IPS DF 6.9 (cell line): Measurements from ENCODE around the gene PLCE1.

Experiments used
- DNase-seq: peaks from one replicate; pipeline ENCODE4 v3.0.0-alpha.2; 2013; ENCODE audit warnings: low read depth, low spot score
- H3K27ac ChIP-seq: one replicate; pipeline ENCODE4 v1.5.1; 2013; ENCODE audit warnings: low read length, control low read depth
- H3K27me3 ChIP-seq: 2 replicates; pipeline ENCODE4 v1.6.1; 2013; ENCODE audit warnings: mild to moderate bottlenecking, low read length; ENCODE audit not compliant: control insufficient read depth, insufficient read depth
- H3K36me3 ChIP-seq: 2 replicates; pipeline ENCODE4 v1.6.1; 2013; ENCODE audit warnings: low read length; ENCODE audit not compliant: control insufficient read depth, insufficient read depth
- H3K4me1 ChIP-seq: 2 replicates; pipeline ENCODE4 v1.6.1; 2013; ENCODE audit warnings: low read length; ENCODE audit not compliant: control insufficient read depth, insufficient read depth
- H3K4me3 ChIP-seq: 2 replicates; pipeline ENCODE4 v1.5.1; 2013; ENCODE audit warnings: mild to moderate bottlenecking, low read length
- H3K9me3 ChIP-seq: 2 replicates; pipeline ENCODE4 v1.6.1; 2013; ENCODE audit warnings: low read length, inconsistent platforms; ENCODE audit not compliant: control insufficient read depth, insufficient read depth
- WGBS: extraction: QIAGEN DNeasy Blood & Tissue Kit; methylation state at CpG from one replicate; pipeline ENCODE4 v1.1.7; 2013; ENCODE audit warnings: mixed read lengths, missing lambda C conversion rate; ENCODE audit not compliant: insufficient read length, insufficient coverage; 5-methylcytosine and 5-hydroxymethylcytosine counted together

The PLCE1 gene

DNA sequence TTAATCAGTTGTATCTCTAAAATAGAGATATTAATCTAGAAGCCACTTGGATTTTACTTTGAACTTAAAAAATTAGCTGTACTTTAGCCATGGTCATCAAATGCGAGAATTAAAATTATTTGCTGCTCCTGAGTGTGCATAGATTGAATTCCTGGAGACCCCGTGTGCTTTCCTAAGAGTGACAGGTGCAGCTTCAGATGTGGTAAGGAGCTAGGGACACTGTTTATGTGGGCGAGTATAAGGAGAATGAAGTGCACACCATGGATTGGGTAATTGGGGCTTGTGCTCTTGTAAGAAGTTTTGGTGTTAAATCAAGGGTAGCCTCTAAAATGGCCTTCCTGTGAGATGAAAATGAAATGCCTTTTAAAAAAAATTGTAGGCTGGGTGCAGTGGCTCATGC is 9.8 kb downstream of the PLCE1 start:
- DNase-seq: no peak
- H3K36me3 ChIP-seq: no peaks in the 10 kb centered on the region
- no peak overlapping the region for H3K27ac ChIP-seq
- WGBS: no CpG with 5 or more reads among the region's 3 CpGs
- H3K4me1 ChIP-seq: no peaks in the 10 kb centered on the region
- no peak overlapping the region for H3K4me3 ChIP-seq
- no peaks in the 10 kb centered on the region for H3K27me3 ChIP-seq
- H3K9me3 ChIP-seq: no peaks in the 10 kb centered on the region

DNA sequence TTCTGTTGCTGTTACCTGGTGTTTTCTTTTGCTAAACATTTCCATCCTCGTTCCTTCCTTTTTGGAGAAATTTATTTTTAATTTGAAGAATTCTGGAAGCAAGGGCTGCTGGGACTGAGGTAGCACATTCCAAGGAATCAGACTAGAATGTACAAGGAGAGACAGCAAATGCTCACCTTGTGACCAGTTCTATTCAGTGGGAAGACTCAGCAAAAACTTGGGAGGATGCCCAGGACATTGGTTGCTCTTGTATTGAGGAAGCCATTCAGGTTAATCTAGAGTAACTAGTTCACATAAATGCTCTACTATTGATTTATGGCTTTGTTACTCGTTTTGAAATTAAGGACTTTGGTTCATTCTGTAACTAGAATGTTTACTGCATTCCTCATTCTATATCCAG is 11.3 kb downstream of the PLCE1 start:
- Histone ChIP-seq H3K27me3 (no peaks in the 10 kb centered on the region), H3K4me1 (no peaks in the 10 kb centered on the region), H3K9me3 (no peaks in the 10 kb centered on the region), H3K4me3 (no peak overlapping the region), H3K36me3 (no peaks in the 10 kb centered on the region), H3K27ac (no peak overlapping the region)
- no CpG with 5 or more reads among the region's 2 CpGs for WGBS
- no peak for DNase-seq

DNA sequence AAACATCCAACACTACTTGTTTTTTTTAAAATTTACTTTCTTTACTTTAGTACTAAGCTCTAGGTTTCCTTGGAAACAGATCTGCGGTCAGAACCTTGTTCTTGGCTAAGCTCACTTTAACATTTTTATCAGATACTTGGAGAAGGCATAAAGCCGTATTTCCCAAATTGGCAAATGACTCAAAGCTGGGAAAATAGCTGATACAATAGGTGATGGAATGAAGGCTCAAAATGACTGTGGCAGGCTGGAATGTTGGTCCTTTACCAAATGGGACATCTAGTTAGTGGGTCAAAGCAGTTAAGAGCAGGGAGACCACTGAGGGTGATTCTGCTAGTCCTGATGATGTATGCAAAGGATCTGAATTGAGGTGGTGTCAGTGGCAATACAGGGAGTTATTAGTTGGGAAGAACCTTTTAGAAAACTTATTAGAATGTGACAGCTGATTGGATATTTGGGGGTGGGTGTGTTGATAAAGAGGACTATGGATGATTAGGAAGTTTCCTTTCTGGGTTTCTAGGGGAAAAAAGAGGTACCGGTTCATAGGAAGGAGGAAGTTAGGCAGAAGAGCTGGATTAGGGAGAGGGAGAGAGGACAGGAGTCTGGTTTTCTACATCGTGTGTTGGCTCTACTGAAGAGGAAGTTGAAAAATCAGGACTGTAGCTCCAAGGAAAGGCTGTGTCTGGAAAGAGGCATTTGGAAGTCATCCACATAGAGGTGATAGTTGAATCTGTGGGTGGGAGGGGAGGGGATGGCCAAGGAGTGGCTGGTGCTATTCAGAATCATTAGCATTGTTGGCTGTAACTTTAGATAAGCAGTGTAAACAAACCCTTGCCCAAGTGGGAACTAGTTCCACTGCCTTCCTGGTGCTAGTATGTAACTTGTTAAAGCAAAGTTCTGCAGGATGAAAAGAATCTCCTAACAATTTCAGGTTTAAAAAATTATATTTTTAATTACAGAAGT is 13.1 kb downstream of the PLCE1 start:
- Histone ChIP-seq H3K27ac (no peak overlapping the region), H3K4me1 (no peaks in the 10 kb centered on the region), H3K36me3 (no peaks in the 10 kb centered on the region), H3K9me3 (no peaks in the 10 kb centered on the region), H3K4me3 (no peak overlapping the region), H3K27me3 (no peaks in the 10 kb centered on the region)
- DNase-seq: no peak
- no CpG with 5 or more reads among the region's 4 CpGs for WGBS

DNA sequence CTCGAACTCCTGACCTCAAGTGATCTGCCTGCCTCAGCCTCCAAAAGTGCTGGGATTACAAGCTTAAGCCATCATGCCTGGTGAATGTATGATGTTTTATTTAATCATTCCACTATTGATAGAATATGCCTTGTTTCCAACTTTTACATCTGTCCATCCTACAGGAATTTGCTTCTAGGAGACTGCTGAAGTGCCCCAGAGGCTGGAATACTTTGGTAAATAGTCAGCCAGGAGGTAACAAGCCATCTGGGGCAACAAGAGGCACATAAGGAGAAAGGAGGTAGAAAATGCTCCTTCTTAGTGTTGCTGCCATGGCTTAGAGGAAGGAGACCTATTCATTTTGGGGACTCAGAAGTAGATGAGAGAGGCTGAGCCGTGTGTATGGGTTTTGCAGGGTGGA is 14.8 kb downstream of the PLCE1 start:
- WGBS: no CpG with 5 or more reads among the region's 2 CpGs
- H3K9me3 ChIP-seq: no peaks in the 10 kb centered on the region
- H3K4me1 ChIP-seq: no peaks in the 10 kb centered on the region
- no peak overlapping the region for H3K27ac ChIP-seq
- no peak for DNase-seq
- H3K4me3 ChIP-seq: no peak overlapping the region
- H3K27me3 ChIP-seq: no peaks in the 10 kb centered on the region
- H3K36me3 ChIP-seq: no peaks in the 10 kb centered on the region

DNA sequence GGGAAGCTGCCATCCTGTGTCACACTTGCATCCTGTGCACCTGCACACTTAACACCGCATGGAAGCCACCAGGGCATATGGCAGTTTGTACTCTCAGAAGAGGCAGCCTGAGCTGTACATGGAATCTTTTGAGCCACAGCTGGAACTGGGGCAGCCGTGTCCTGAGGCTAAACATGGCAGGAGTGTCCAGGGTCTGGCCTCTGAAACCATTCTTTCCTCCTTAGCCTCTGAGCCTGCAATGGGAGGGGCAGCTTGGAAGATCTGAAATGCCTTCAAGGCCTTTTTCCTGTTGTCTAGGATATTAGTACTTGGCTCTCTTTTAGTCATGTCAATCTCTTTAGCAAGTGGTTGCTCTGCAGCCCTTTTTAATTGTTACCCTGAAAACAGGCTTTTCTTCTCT is 16.4 kb downstream of the PLCE1 start:
- H3K27ac ChIP-seq: no peak overlapping the region
- H3K9me3 ChIP-seq: no peaks in the 10 kb centered on the region
- H3K4me1 ChIP-seq: no peaks in the 10 kb centered on the region
- H3K36me3 ChIP-seq: no peaks in the 10 kb centered on the region
- DNase-seq: no peak
- no peak overlapping the region for H3K4me3 ChIP-seq
- no peaks in the 10 kb centered on the region for H3K27me3 ChIP-seq
- WGBS: no CpG with 5 or more reads among the region's 2 CpGs

DNA sequence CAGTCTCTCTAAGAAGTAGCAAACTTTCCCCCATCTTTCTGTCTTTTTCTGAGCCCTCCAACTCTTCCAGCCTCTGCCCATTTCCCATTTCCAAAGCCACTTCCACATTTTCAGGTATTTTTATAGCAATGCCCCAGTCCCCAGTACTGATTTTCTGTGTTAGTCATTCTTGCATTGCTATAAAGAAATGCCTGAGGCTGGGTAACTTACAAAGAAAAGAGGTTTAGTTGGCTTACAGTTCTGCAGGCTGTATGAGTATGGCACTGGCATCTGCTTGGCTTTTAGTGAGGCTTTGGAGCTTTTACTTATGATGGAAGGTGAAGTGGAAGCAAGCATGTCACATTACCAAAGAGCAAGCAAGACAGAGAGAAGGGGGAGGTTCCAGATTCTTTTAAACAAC is 17.2 kb downstream of the PLCE1 start:
- no peaks in the 10 kb centered on the region for H3K36me3 ChIP-seq
- H3K27ac ChIP-seq: no peak overlapping the region
- H3K9me3 ChIP-seq: no peaks in the 10 kb centered on the region
- no peaks in the 10 kb centered on the region for H3K27me3 ChIP-seq
- no peak overlapping the region for H3K4me3 ChIP-seq
- no peak for DNase-seq
- H3K4me1 ChIP-seq: no peaks in the 10 kb centered on the region

DNA sequence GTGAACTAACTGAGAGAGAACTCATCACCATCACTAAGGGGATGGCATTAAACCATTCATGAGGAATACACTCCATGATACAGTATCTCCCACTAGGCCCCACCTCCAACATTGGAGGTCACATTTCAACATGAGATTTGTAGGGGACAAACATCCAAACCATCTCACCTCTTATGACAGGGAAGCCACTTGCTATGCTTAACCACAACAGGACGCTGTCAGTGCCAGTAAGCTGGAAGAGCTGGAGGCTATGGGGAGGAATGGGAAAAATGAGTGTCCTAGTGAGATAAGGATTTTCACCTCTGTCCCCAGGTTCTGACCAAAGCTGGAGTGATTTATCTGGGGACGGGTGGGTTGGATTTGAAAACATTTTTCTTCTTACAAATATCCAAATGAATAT is 17.6 kb downstream of the PLCE1 start:
- no peaks in the 10 kb centered on the region for H3K27me3 ChIP-seq
- no peak for DNase-seq
- WGBS: no CpG with 5 or more reads among the region's 2 CpGs
- H3K4me1 ChIP-seq: no peaks in the 10 kb centered on the region
- H3K27ac ChIP-seq: no peak overlapping the region
- H3K36me3 ChIP-seq: no peaks in the 10 kb centered on the region
- no peaks in the 10 kb centered on the region for H3K9me3 ChIP-seq
- H3K4me3 ChIP-seq: no peak overlapping the region

DNA sequence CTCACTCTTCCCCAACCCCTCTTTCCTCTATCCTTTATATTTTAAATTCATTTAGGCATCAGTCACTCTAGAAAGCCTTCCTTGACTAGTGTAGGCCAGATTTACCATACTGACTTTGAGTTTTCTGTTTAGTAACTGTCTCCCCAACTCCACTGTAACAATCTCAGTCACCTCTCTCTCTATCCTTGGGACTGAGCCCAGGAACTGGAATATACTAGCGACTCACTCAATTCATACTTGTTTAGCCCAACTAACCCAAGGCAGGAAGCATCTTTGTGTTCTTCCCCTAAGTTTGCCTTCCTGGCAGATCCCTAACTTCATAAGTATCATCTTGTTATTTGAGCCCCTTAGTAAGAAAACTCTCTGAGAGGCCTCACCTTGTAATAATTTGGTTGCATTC is 19.1 kb downstream of the PLCE1 start:
- DNase-seq: no peak
- Histone ChIP-seq H3K27ac (no peak overlapping the region), H3K9me3 (no peaks in the 10 kb centered on the region), H3K4me1 (no peaks in the 10 kb centered on the region; the same call in 1 of the 2 replicates), H3K4me3 (no peak overlapping the region), H3K36me3 (no peaks in the 10 kb centered on the region), H3K27me3 (no peaks in the 10 kb centered on the region)
- WGBS: no CpG with 5 or more reads among the region's 1 CpG

DNA sequence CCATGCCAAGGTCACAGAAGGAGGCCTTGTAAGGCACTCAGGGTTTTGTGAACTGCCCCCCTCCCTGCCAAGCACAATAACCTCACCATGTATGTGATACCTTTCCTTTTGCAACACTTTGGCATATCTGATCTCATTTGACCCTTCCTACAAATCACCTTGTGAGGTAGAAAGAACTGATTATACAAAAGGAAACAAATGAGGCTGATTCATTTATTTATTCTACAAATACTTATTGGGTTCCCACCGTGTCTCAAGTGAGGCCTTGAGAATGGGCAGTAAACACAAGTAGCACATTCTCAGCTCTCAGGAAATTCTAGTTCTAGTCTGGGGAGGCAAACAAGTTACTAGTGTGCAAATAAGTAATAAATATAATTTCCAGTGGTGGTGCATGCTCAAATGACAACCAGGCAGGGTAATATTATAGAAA is 19.6 kb downstream of the PLCE1 start:
- Histone ChIP-seq H3K36me3 (no peaks in the 10 kb centered on the region), H3K9me3 (no peaks in the 10 kb centered on the region), H3K4me3 (no peak overlapping the region), H3K4me1 (no peaks in the 10 kb centered on the region; the same call in 1 of the 2 replicates), H3K27me3 (no peaks in the 10 kb centered on the region), H3K27ac (no peak overlapping the region)
- WGBS: no CpG with 5 or more reads among the region's 1 CpG
- no peak for DNase-seq

DNA sequence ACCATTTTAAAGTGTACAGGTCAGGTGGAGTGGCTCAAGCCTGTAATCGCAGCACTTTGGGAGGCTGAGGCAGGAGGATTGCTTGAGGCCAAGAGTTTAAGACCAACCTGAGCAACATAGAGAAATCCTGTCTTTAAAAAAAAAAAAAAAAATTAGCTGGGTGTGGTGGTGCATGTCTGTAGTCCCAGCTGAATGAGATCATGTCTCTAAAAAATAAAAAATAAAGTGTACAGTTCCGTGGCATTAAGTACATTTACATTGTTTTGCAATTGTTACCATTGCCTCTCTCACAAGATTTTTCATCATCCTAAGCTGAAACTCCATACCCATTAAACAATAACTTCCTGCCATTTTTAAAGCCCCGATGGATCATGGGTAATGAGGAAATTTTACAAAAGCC is 20.6 kb downstream of the PLCE1 start:
- no CpG with 5 or more reads among the region's 3 CpGs for WGBS
- Histone ChIP-seq H3K36me3 (no peaks in the 10 kb centered on the region), H3K9me3 (no peaks in the 10 kb centered on the region), H3K27me3 (no peaks in the 10 kb centered on the region), H3K27ac (no peak overlapping the region), H3K4me3 (no peak overlapping the region), H3K4me1 (no peaks in the 10 kb centered on the region; the same call in 1 of the 2 replicates)
- DNase-seq: no peak
